AG09319 (cell line): ENCODE measurements around the gene PRCD.
A peak's percentile ranks its signal among the peaks of the same experiment; 100 is the strongest.

Experiments used
- DNase-seq: peaks from one replicate; pipeline ENCODE4 v3.0.0-alpha.2; 2010; ENCODE audit warnings: low read depth; ENCODE audit errors: extremely low read depth
- TF ChIP-seq, protein P1 (sequence below): IDR thresholded peaks from 2 replicates; pipeline ENCODE4 v1.5.1; 2011; ENCODE audit warnings: low read depth, mild to moderate bottlenecking, inconsistent platforms, low read length, moderate library complexity

PRCD gene

DNA sequence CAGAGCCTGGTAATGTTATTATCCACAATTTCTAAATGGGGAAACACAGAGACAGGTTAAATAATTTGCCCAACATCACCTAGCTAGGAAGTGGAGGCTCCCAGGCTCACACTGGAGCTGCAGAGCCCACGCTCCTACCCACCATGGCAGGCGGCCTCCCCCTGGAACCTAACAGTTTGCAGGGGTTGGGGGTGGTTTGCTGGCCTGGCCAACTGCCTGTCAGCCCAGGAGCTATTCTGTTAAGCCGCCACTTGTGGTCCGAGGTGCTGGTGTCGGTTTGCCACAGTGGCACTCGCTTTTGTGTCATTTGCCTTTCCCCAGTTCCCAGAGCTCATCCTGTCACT is 3.6 kb downstream of the PRCD start:
- no peak for DNase-seq
- TF ChIP-seq, protein P1, sequence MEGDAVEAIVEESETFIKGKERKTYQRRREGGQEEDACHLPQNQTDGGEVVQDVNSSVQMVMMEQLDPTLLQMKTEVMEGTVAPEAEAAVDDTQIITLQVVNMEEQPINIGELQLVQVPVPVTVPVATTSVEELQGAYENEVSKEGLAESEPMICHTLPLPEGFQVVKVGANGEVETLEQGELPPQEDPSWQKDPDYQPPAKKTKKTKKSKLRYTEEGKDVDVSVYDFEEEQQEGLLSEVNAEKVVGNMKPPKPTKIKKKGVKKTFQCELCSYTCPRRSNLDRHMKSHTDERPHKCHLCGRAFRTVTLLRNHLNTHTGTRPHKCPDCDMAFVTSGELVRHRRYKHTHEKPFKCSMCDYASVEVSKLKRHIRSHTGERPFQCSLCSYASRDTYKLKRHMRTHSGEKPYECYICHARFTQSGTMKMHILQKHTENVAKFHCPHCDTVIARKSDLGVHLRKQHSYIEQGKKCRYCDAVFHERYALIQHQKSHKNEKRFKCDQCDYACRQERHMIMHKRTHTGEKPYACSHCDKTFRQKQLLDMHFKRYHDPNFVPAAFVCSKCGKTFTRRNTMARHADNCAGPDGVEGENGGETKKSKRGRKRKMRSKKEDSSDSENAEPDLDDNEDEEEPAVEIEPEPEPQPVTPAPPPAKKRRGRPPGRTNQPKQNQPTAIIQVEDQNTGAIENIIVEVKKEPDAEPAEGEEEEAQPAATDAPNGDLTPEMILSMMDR, result no peak

DNA sequence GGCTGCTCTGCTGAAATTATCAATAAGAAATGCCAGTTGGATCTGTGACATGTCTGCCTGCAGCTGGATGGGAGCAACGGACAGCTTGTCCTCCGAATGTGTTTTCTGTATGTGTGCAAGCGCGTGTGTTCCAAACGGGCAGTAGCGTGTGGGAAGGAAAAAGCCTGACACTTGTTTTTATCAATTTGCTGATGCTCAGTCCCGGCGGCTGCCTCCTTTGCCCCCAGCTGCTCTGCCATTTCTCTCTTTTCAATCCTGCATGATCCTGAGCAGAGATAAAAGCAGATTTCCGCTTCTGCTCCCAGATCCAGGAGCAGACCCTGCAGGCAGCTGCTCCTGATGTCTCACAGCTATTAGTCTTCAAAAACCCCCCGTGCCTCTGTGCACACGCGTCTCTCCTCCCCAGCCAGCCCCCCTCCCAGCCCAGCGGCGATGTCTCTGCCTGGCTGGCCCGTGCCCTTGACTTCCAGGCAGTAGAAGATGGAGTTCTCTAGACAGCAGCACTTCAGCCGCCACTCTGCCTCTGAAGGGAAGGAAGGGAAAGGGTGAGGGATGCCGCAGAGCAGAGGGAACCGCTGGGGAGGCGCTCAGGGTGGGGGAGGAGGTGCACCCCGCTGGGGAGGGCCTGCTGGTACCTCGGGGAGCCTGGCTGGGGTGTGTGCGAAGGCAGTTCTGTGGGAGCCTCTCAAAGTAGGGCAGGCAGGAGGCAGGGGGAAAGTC is 4.1 kb downstream of the PRCD start:
- no peak for DNase-seq
- TF ChIP-seq, protein P1, result no peak

DNA sequence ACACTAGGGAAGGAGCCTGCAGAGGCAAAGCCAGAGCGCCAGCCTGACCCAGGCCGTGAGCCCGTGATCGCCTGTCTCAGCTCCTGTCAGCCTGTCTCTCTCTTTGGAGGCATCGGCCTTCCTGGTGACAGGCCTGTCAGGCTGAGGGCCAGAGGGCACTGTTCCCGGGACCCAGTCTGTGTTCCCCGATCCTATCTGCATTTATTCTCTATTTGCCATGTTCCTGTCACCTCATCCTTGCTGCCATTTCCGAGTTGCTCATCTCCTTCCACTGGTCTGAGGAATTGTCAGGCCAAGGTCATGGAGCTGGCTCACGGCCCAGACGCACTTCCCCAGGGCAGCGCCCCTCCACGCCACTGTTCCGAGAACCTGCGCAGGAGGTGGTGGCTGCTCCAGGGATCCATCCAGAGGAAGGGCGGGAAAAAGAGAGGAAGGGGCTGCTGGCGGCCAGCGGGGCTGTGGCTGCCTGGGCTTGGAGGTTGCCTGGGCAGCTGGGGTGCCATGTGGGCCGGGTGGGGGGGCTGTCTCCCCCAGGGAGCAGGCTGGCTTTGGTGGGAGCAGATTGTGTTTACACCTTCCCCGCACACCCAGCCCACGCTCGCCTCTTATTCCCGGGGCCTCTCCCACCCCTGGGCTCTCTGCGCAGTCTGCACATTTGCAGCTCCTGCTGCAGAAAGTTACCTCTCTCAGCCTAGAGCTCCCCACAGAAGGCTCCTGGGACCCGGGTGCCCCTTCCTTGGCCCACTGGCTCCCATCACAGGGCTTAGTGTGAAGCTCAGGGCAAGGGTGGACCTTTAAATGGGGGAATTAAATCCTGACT is 4.9 kb downstream of the PRCD start:
- no peak for DNase-seq
- TF ChIP-seq, protein P1, result no peak

DNA sequence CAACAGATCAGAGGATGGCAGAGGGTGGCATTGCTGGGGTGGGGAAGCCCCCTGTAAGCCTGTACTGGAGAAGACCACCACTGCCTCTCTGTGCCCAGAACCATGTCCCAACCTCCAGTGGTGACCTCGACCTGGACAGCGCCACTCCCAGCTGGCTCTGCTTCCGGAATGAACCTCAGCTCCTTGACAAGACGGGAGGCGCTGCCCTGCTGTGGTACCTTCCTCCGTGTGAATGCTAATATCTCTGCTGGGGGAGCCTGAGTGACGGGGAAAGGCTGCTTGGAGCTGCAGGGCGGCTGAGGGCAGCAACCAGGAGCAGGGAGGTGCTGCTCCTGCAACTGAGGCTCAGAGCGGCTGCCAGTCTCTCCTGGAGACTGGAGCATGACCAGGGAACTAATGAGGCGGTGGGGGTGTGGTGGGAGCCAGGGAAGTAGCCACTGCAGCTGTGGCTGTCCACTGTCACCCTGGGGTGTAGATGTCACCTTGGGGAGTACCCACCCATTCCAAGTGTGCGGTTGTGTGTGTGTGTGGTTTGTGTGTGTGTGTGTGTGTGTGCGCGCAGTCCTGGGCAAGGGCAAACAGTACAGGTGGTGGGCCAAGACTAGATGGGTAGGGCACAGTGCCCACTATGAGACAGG is 6.2 kb downstream of the PRCD start:
- TF ChIP-seq, protein P1, result no peak
- no peak for DNase-seq

DNA sequence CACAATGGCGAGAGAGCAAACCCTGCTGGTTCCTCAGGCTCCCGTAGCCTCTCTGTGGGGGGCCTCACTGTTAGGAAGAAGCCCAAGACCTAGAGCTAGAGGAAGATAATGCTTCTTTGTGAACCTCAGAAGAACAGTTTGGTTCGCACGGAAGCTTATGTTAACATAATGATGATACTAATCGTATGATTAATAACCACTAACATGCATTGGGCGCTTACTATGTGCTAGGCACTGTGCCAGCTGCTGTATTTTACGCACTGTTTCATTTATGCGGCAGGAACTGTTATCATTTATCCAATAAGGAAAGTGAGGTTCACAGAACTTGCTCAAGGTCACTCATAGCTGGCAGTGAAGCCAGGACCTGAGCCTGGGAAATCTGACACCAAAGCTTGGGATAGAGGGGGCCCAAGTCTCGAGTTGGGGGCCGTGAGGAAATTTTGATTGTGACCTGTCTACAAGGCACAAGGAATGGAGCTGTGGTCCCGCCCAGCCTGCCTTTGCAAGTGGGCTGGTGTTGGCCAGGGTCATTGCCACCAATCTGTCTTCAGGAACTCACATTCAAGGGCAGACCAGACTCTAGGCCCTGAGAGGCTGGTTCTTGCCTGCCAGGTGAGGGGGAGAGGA is 6.8 kb downstream of the PRCD start:
- peak; percentile 84 for DNase-seq
- TF ChIP-seq, protein P1, result no peak

DNA sequence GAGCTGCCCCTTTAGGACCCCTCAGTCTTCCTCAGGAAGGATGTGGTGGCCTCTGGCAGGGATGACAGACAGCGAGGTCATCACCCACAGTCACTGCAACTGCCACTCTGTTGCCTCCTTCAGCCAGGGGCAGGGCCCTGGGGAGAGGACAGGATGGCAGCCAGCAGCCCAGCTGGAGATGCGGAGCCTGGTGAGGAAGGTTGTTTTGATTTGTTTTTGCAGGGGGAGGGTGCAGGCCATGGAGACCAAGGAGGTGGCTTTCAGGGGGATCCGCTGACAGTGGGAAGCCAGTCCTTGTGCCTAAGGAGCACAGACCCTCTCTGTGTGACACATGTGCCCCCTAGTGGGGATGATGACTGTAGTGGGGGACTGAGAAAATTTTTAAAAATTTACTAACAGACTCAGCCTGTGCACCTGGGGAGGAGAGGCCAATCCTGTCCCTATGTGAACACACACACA is 7.4 kb downstream of the PRCD start:
- TF ChIP-seq, protein P1, result peak; percentile 76
- no peak for DNase-seq
